SIG-M5 treated with dmso at 0.1 percent for 504 hours (cell line): Measurements from ENCODE around the gene PPP1R15B.

Source experiments
- DNase-seq: peaks from one replicate; lab custom pipeline; 2025; ENCODE audit not compliant: unreplicated experiment; lab: John Stamatoyannopoulos, UW

Gene PPP1R15B

GRCh38 chr1:204367956-204368355 is 43.7 kb downstream of the PPP1R15B start:
- no peak for DNase-seq

DNA sequence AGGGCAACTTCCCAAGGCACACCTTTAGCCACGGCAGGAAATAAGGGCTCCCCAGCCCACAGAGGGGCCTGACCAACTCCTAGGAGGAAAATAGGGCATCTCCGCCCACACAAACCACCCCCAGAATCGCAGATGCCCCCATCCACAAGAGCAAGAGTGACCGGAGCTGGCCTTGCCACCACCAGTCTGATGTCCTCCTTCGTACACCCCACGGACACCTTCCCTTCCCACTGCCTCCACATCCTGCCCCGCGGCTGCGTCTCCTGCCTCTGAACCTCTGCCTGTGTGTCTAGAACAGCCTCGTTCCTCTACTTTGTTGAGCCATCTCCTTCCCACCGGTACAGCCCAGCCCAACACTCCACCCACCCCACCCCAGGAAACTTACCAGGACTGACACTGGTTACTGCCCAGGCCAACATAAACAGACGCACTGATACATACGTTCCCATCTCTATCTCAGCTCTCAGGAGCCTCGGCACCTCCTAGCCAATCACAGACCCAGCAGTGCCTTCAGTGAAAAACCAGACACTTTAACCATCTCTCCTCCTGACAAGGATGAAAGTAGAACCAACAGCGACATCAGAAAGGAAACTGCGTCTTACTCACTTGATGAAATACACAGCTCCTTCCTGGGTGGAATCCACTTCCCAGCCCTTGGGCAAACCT is 44.3 kb downstream of the PPP1R15B start:
- DNase-seq: no peak

DNA sequence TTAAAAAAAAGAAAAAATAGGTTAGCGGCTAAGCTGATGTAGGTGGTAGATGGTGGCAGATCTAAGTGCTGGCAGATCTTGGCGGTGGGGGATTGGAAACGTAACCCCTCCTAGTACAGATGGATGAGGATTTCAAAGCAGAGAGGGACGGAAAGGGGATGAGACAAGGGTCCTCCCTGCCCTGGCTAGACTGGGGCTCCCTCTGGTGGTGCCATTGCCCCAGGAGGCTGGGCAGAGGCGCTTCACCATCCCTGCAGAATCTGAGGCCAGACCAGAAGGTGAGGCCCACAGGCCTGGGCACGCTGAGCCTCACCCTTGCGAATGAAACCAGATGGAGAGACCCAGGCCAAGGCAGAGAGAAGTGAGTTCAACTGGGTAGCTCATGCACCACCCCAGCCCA is 44.9 kb downstream of the PPP1R15B start:
- peak; percentile 33 for DNase-seq

GRCh38 chr1:204363335-204364114 is 48.1 kb downstream of the PPP1R15B start:
- peak; percentile 88 for DNase-seq

GRCh38 chr1:204362984-204363334 is 48.7 kb downstream of the PPP1R15B start:
- DNase-seq: no peak

DNA sequence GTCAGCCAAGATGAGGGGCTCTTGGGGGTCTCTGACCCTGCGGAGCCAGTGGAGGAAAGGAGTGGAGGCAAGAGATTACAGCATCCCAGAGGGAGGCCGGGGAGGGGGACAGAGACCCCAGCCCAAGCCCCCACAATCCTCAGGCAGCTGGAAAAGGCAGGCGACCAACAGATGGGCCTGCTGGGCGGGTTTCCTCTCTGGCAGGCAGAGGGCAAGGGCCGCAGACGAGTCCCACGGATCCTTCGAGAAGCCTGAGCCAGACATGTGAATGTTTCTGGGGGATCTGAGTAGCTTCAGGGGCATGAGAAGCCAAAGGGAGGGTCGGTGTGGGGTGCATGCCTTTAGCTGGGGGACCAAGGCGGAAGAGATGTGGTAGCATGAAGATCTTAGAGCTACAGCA is 49.8 kb downstream of the PPP1R15B start:
- DNase-seq: no peak

DNA sequence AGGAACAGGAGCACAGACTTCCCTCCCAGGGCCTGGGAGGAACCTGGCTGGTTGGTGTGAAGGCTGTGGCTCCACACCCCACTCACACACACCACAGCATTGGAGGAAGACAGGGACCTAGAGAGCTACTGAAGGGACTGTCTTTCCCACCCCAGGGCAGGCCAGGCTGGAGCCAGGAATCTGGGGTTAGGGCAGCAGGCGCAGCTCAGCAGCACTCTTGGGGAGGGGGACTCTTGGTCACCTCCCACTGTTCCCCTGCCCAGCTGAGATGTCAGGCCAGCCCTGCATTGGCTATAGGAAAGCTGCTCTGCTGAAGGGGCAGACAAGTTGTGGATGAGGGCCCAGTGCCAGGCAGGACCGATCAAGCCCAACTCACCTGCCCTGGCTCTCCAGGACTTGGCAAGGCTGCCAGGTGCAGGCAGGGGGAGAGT is 50.3 kb downstream of the PPP1R15B start:
- no peak for DNase-seq

- DNase-seq: no peak
Observed at GRCh38 chr1:204360314-204360713, 51.3 kb downstream of the PPP1R15B start.

- peak; percentile 22 for DNase-seq
Observed at GRCh38 chr1:204359474-204360255, 52.0 kb downstream of the PPP1R15B start, which contains the start of gene PLEKHA6. Gene PLEKHA6, minus strand, starts transcription at chr1:204359929. Its CDS starts 86,202 bp downstream, at chr1:204273727.

DNA sequence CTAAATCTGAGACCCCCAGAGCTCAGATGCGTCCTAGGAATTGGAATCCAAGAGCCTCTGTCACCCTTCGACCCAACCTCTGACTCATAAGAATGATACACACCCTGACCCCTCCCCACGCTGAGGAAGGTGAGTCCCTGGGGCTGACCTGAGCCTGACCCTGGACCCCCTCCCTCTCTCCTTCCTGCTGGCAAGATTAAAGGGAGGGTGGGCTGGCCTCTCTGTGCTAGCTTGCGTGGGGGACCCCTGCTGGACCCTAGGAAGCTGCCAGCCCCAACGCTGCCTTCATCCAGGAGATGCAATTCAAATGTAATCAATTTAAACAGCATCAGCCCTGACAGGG is 52.5 kb downstream of the PPP1R15B start:
- no peak for DNase-seq

GRCh38 chr1:204358605-204359004 is 53.0 kb downstream of the PPP1R15B start:
- DNase-seq: no peak

DNA sequence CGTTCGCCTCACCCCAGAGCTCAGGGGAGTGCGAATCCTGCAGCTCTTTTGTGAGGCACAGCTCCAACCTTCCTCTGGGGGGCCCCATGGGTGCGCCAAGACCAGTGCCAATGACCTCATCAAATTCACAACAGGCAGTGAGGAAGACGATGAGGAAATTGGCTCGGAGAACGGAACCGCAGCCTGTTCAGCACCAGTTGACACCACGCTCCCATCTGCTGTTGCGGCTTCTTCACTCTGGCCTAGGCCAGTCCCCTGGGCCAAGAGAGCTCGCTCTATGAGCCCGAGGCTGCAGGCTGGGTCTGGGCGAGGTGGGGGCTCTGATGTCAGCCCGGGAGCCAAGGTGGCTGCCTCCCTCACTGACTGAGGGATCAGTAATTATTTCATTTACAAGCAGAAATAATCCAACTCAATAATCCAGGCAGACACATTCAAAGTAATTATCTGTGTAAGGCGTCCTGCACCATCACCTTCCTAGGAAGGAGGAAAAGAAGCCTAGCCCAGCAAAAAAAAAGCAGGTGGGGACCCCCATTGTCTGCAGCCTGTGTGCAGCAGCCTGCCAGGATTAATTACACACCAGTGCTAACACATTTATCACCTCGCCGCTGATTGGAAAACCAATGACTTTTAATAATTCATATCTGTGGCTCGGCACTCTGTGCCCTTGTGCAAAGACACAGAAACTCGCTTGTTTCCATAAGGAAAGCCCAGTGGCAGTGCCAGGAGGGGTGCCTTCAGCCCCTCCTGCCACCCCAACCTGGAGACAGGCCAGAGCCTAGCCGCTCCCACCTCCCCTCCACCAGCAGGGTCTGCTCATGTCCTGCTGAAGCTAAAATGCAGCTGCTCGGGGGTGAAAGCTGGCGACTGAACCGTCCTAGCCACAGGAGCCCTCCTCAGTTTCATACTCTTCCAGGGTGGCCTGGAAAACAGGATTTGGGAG is 53.8 kb downstream of the PPP1R15B start:
- DNase-seq: peak; percentile 65

DNA sequence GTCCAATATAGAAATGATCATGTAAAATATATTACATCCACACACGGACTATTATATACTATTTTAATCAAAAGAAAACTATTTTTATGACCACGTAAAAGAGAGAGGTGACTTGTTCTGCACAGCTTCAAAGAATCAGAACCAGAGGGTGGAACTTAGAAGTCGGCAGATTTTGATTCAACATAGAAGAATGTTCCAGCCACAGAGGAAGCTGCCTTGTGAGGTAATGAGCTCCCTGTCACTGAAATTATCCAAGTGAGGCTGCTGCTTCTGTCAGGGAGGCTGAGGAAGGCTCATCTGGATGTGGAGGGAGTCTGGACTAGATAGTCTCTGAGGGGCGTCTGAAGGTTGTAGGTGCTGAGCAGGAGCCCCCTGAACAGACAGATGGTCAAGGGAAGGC is 54.6 kb downstream of the PPP1R15B start:
- no peak for DNase-seq

DNA sequence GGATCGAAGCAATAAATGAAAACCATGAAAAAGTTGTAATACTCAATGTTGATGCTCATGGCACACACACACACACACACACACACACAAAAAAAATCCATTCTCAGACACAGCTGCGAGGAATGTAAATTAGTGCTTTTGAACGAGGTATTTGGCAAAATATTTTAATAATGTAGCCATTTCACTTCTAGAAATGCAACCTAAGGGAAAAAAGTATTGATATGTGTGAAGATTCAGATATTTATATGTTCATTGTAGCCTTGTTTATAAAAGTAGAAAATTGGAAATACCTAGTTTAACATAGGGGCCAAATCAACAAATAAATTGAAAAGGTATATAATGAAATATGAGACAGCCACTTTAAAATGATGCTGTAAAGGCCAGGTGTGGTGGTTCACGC is 55.7 kb downstream of the PPP1R15B start:
- DNase-seq: no peak

- DNase-seq: no peak
Observed at GRCh38 chr1:204354579-204354978, 57.0 kb downstream of the PPP1R15B start.
